Liver (tissue), 3 donors: ENCODE measurements around the gene SEBOX.

ENCODE experiments used
- EGR1 ChIP-seq, 2 donors: IDR thresholded peaks; 2 replicates each; pipeline ENCODE4 v1.6.1; 2016 to 2018; ENCODE audit warnings: antibody characterized with exemption in 2 of 2, low read depth in 2 of 2
- GABPA ChIP-seq, 2 donors: IDR thresholded peaks in 1 of 2; conservative IDR thresholded peaks in 1 of 2; 2 replicates each; pipeline ENCODE4 v1.6.1; 2016; ENCODE audit warnings: antibody characterized with exemption in 2 of 2, mild to moderate bottlenecking in 1 of 2, moderate library complexity in 1 of 2
- HNF4G ChIP-seq: IDR thresholded peaks from 2 replicates; pipeline ENCODE4 v1.6.1; 2016; ENCODE audit warnings: antibody characterized with exemption
- MAX ChIP-seq: IDR thresholded peaks from 2 replicates; pipeline ENCODE4 v1.6.1; 2016; ENCODE audit warnings: antibody characterized with exemption
- TAF1 ChIP-seq: conservative IDR thresholded peaks from 2 replicates; pipeline ENCODE4 v1.6.1; 2016; ENCODE audit warnings: antibody characterized with exemption, mild to moderate bottlenecking
- TF ChIP-seq, protein P1 (sequence below): IDR thresholded peaks from 2 replicates; pipeline ENCODE4 v1.6.1; 2016; ENCODE audit warnings: antibody characterized with exemption, mild to moderate bottlenecking
- TF ChIP-seq, protein P2 (sequence below): fragments of 150-350 bp; IDR thresholded peaks from 2 replicates; pipeline ENCODE4 v1.5.1; 2017; ENCODE audit warnings: improper control_type of control experiment, low read depth, low read length; ENCODE audit not compliant: missing input control
- donor health status: healthy.
- donor health status: healthy.

DNA sequence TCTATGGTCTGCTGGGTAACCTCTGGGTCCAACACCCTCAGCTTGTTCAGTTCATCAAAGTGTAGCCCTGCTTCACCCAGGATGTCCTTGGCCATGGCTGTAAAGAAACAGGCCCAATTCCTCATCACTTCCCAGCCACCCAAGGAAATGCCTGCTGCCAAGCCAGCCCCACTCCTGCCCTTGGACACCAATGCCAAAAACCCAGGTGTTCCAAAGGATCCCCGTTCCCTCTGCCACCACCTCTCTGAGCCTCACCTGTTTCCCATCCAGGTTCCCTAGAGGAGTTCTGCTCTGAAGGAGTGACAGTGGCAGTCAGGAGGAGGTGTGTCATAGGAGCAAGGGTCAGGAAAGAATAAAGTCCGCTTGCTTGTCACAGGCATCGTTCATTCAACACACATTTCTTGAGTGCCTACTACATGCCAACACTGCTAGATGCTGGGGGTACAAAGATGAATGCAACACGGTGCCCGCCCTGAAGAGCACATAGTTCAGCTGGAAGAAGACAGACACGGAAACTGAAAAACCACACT is 33.0 kb downstream of the SEBOX start:
- TF ChIP-seq, protein P1, sequence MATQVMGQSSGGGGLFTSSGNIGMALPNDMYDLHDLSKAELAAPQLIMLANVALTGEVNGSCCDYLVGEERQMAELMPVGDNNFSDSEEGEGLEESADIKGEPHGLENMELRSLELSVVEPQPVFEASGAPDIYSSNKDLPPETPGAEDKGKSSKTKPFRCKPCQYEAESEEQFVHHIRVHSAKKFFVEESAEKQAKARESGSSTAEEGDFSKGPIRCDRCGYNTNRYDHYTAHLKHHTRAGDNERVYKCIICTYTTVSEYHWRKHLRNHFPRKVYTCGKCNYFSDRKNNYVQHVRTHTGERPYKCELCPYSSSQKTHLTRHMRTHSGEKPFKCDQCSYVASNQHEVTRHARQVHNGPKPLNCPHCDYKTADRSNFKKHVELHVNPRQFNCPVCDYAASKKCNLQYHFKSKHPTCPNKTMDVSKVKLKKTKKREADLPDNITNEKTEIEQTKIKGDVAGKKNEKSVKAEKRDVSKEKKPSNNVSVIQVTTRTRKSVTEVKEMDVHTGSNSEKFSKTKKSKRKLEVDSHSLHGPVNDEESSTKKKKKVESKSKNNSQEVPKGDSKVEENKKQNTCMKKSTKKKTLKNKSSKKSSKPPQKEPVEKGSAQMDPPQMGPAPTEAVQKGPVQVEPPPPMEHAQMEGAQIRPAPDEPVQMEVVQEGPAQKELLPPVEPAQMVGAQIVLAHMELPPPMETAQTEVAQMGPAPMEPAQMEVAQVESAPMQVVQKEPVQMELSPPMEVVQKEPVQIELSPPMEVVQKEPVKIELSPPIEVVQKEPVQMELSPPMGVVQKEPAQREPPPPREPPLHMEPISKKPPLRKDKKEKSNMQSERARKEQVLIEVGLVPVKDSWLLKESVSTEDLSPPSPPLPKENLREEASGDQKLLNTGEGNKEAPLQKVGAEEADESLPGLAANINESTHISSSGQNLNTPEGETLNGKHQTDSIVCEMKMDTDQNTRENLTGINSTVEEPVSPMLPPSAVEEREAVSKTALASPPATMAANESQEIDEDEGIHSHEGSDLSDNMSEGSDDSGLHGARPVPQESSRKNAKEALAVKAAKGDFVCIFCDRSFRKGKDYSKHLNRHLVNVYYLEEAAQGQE, result no peak
- TF ChIP-seq HNF4G, result no peak
- TF ChIP-seq GABPA (IDR thresholded peaks at IDR 0.05 in 1 of 2, conservative IDR thresholded peaks at IDR 0.05 in 1 of 2), result no peak
- TF ChIP-seq, protein P2, sequence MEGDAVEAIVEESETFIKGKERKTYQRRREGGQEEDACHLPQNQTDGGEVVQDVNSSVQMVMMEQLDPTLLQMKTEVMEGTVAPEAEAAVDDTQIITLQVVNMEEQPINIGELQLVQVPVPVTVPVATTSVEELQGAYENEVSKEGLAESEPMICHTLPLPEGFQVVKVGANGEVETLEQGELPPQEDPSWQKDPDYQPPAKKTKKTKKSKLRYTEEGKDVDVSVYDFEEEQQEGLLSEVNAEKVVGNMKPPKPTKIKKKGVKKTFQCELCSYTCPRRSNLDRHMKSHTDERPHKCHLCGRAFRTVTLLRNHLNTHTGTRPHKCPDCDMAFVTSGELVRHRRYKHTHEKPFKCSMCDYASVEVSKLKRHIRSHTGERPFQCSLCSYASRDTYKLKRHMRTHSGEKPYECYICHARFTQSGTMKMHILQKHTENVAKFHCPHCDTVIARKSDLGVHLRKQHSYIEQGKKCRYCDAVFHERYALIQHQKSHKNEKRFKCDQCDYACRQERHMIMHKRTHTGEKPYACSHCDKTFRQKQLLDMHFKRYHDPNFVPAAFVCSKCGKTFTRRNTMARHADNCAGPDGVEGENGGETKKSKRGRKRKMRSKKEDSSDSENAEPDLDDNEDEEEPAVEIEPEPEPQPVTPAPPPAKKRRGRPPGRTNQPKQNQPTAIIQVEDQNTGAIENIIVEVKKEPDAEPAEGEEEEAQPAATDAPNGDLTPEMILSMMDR, result no peak
- no peak for TF ChIP-seq EGR1 (IDR thresholded peaks at IDR 0.05; ENCODE audit: low read depth in 2 of 2)
- TF ChIP-seq MAX, result no peak
- no peak for TF ChIP-seq TAF1
